ENCODE measurements around the gene VPS13D. TPM values are rescaled to one million over a fixed set of nuclear protein-coding genes. Genes with fewer than 3 reads are reported as not detected.

VPS13D gene
- polyA plus RNA-seq, 1 of the 3 experiments (the other 2 are of a cell fraction), result 15.0 TPM

DNA sequence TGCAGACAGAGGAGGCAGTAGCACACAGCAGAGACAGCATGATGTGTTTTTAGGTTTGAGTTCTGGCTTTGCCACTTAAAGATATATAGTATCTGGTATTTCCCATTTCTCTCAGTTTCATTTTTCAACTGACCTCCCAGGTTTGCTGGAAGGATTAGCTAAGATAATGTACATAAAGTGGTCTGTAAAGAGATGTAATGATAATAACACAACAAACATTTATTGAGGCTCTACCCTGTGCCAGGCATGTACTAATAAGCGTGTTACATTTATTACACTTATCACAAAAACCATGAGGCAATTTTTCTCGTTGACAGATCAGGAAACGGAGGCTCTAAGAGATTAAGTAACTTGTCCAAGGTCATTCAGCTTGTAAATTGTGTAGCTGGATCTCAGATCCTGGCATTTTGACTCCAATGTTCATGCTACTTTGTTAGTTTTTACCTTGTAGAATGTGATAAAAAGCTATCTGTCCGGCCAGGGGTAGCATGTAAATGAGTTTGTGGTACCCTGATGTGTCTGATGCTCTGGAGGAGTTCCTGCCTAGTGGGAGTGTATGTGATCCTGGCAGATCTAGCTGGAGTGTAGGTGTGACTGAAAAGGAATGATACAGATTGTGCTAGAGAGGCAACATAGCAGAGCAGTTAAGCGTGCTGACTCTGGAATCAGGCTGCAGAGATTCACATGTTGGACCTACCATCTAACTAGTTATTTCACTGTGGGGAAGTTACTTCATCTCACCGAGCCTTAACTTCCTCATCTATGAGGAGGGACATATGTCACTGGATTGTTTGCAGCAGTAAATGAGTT is 146.6 kb downstream of the VPS13D start:
- Histone ChIP-seq H3K27me3 (ENCODE audit: insufficient read depth) (no peaks in the 10 kb centered on the region), H3K36me3 (replicated peaks in 1 of 2; ENCODE audit: control insufficient read depth in 1 of 2, insufficient read depth in 2 of 2, low read length in 1 of 2) (peaks cover 20 to 35% of the 10 kb centered on the region in 2 experiments), H3K4me2 (no peak overlapping the region), H3K9me3 (no peaks in the 10 kb centered on the region), H3K9ac (no peak overlapping the region), H3K4me1 (ENCODE audit: control insufficient read depth in 1 of 2, insufficient read depth in 2 of 2, low read depth in 1 of 2, low read length in 1 of 2) (peaks cover 0 to 22% of the 10 kb centered on the region in 2 experiments; a peak in 2 of 4 replicates), H3K4me3 (ENCODE audit: low read depth in 2 of 2, low read length in 1 of 2) (no peak overlapping the region), H3K9me2 (no peaks in the 10 kb centered on the region), H4K20me1 (ENCODE audit: insufficient read depth) (no peaks in the 10 kb centered on the region), H2AFZ (ENCODE audit: low read depth) (no peak overlapping the region), H3K27ac (ENCODE audit: low read depth in 2 of 2, low read length in 1 of 2) (peak overlapping the region in 1 of 2 experiments; percentile 64; a peak in 2 of 4 replicates), H3K79me2 (ENCODE audit: insufficient read depth) (no peaks in the 10 kb centered on the region), H3F3A (replicated peaks; ENCODE audit: insufficient read depth) (no peaks in the 10 kb centered on the region)
- ChIA-PET CTCF (interaction anchor here (0.6 to 1.6 kb wide), 11 partner anchors 9 to 291 kb away, joined by 3 to 5 read pairs (median 3); no protein-coding TSS in a partner anchor), POLR2A (interaction anchor here (0.6 to 1.1 kb wide), 2 partner anchors 37 to 750 kb away, joined by 4 read pairs; no protein-coding TSS in a partner anchor)
- TF ChIP-seq RAD21 (IDR thresholded peaks at IDR 0.05; ENCODE audit: low read length) (0 out of 2 replicates have a peak, but pooled peaks have one; percentile 43), RCOR1 (IDR thresholded peaks at IDR 0.05; ENCODE audit: low read length) (no peak), FOSL2 (IDR thresholded peaks at IDR 0.05; ENCODE audit: borderline replicate concordance, low read depth) (no peak), NRF1 (IDR thresholded peaks at IDR 0.05; ENCODE audit: low read depth, low read length) (no peak)
- TF ChIP-seq, protein P1, sequence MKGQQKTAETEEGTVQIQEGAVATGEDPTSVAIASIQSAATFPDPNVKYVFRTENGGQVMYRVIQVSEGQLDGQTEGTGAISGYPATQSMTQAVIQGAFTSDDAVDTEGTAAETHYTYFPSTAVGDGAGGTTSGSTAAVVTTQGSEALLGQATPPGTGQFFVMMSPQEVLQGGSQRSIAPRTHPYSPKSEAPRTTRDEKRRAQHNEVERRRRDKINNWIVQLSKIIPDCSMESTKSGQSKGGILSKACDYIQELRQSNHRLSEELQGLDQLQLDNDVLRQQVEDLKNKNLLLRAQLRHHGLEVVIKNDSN (IDR thresholded peaks at IDR 0.05; ENCODE audit: borderline replicate concordance, low read depth), result no peak
- DNase-seq, result peak; percentile 17
- 81% methylated on average over 6 of the region's 6 CpGs for WGBS (ENCODE audit: low lambda C conversion rate)

DNA sequence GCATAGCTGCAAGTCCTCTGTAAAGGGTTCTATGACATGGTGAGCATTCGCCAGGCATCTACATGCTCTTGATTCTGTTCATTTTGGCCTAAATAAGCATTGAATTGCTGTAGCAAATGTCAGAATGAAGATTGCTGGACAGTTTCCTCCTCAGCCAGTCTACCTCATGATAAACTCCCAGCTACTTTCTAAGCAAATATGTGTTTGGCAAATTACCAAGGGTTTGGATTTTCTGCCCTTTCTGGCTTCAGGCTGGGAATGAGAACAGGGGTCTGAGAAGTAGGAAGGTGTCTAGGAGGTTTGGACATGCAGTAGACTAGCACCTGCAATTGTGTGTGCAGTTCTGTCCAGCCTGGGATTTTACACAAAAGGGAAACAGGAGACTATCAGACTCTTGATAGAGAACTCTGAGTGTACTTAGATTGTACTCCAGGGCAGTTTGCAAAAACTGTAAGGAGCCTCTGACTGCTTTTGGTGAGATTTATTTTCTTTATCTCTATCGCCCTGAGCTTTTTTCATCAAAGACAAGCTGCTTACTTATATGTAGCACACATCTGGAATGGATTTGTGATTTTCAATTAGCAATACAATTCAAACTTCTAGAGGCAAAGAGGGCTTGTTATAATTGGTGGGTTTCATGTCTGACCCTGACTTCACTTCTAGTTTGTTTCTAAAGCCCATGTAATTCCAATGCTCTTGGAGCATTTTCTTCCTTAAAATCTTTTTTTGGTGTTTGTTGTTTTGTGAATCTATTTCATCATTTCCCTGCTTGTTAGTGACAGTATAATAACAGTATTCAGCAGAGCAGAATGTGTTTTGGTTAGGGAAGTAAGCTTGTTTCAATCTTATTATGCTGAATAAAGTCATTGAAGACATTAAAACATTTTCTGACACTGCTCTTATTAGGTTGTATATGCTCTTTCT is 150.8 kb downstream of the VPS13D start:
- H3K79me2 ChIP-seq (ENCODE audit: insufficient read depth), result no peaks in the 10 kb centered on the region
- no peak overlapping the region for H3K9ac ChIP-seq
- no peaks in the 10 kb centered on the region for H3K9me3 ChIP-seq
- no peaks in the 10 kb centered on the region for H3K27me3 ChIP-seq (ENCODE audit: insufficient read depth)
- DNase-seq, result peak; percentile 11
- no peaks in the 10 kb centered on the region for H4K20me1 ChIP-seq (ENCODE audit: insufficient read depth)
- H2AFZ ChIP-seq (ENCODE audit: low read depth), result no peak overlapping the region
- peaks cover 0 to 21% of the 10 kb centered on the region in 2 experiments; a peak in 2 of 4 replicates for H3K4me1 ChIP-seq (ENCODE audit: control insufficient read depth in 1 of 2, insufficient read depth in 2 of 2, low read depth in 1 of 2, low read length in 1 of 2)
- H3K4me3 ChIP-seq (ENCODE audit: low read depth in 2 of 2, low read length in 1 of 2), result no peak overlapping the region
- H3K9me2 ChIP-seq, result no peaks in the 10 kb centered on the region
- ChIA-PET POLR2A (no interaction called here), CTCF (interaction anchor here (1.0 to 1.5 kb wide), 4 partner anchors 14 to 278 kb away, joined by 3 to 5 read pairs (median 4); partner anchors contain the start of gene DHRS3)
- TF ChIP-seq FOXJ3 (CRISPR knock-in tag; IDR thresholded peaks at IDR 0.05) (no peak), MXI1 (IDR thresholded peaks at IDR 0.05; ENCODE audit: low read depth, low read length) (no peak), TCF12 (IDR thresholded peaks at IDR 0.05) (no peak), GATA2 (CRISPR knock-in tag; IDR thresholded peaks at IDR 0.05) (no peak), SIN3A (IDR thresholded peaks at IDR 0.05; ENCODE audit: borderline replicate concordance, low read depth, low read length) (no peak), YY1 (IDR thresholded peaks at IDR 0.05; ENCODE audit: low read depth) (no peak), RFX5 (IDR thresholded peaks at IDR 0.05; ENCODE audit: low read length) (no peak), CHD2 (IDR thresholded peaks at IDR 0.05; ENCODE audit: low read length, partially characterized antibody) (no peak), EZH2phosphoT487 (IDR thresholded peaks at IDR 0.05; ENCODE audit: borderline replicate concordance, low read depth) (no peak), FOSL2 (IDR thresholded peaks at IDR 0.05; ENCODE audit: borderline replicate concordance, low read depth) (no peak), TEAD4 (IDR thresholded peaks at IDR 0.05; ENCODE audit: borderline replicate concordance, insufficient read depth) (no peak), SMC3 (IDR thresholded peaks at IDR 0.05; ENCODE audit: low read depth, low read length) (no peak)
- peaks cover 44% of the 10 kb centered on the region in 2 experiments for H3K36me3 ChIP-seq (replicated peaks in 1 of 2; ENCODE audit: control insufficient read depth in 1 of 2, insufficient read depth in 2 of 2, low read length in 1 of 2)
- no peak overlapping the region for H3K4me2 ChIP-seq
- peak overlapping the region in 1 of 2 experiments; percentile 70; a peak in 2 of 4 replicates for H3K27ac ChIP-seq (ENCODE audit: low read depth in 2 of 2, low read length in 1 of 2)
- 80% methylated on average over 2 of the region's 2 CpGs for WGBS (ENCODE audit: low lambda C conversion rate)
- no peaks in the 10 kb centered on the region for H3F3A ChIP-seq (replicated peaks; ENCODE audit: insufficient read depth)

Data from SK-N-SH (cell line).